GM12865 (cell line): Measurements from ENCODE around the gene PLEKHG4B.
"Not testable (repeated sequence)": the region's sequence is repeated elsewhere in the genome, so short reads cannot be mapped to it uniquely, and the experiment has no call there.

Source experiments
- DNase-seq: peaks from one replicate; pipeline ENCODE4 v3.0.0; 2010; ENCODE audit warnings: low read depth
- H3K4me3 ChIP-seq: 2 replicates; pipeline ENCODE4 v1.5.1; 2011; ENCODE audit warnings: mild to moderate bottlenecking, low read depth, low read length, control low read depth
- TF ChIP-seq, protein P1 (sequence below): IDR thresholded peaks from 2 replicates; pipeline ENCODE4 v1.5.1; 2011; ENCODE audit warnings: low read length, control low read depth, low read depth, inconsistent platforms; ENCODE audit not compliant: insufficient read depth; ENCODE audit errors: missing control alignments

The PLEKHG4B gene

DNA sequence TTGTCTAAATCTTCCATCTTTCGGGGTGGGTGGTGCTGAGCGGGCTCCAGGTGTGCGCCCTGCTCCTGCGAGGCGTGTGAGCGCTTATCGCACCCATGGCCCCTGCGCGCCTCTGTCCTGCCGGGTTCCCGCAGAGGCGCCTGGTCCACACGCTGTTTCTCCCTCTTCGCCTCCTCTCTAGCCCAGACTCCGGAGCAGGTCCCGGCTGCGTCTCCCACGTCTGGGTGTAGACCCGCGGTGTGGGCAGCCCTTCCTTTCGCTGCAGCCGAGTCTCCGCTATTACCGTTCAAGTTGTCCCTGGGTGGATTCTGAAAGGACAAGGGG lies 40.5 kb upstream of the PLEKHG4B start:
- no peak for DNase-seq
- TF ChIP-seq, protein P1, sequence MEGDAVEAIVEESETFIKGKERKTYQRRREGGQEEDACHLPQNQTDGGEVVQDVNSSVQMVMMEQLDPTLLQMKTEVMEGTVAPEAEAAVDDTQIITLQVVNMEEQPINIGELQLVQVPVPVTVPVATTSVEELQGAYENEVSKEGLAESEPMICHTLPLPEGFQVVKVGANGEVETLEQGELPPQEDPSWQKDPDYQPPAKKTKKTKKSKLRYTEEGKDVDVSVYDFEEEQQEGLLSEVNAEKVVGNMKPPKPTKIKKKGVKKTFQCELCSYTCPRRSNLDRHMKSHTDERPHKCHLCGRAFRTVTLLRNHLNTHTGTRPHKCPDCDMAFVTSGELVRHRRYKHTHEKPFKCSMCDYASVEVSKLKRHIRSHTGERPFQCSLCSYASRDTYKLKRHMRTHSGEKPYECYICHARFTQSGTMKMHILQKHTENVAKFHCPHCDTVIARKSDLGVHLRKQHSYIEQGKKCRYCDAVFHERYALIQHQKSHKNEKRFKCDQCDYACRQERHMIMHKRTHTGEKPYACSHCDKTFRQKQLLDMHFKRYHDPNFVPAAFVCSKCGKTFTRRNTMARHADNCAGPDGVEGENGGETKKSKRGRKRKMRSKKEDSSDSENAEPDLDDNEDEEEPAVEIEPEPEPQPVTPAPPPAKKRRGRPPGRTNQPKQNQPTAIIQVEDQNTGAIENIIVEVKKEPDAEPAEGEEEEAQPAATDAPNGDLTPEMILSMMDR: no peak
- no peak overlapping the region for H3K4me3 ChIP-seq

- TF ChIP-seq, protein P1: no peak
- no peak overlapping the region for H3K4me3 ChIP-seq
- DNase-seq: no peak
Measured at GRCh38 chr5:53381-54174, 38.4 kb upstream of the PLEKHG4B start.

- H3K4me3 ChIP-seq: no peak overlapping the region
- DNase-seq: no peak
- TF ChIP-seq, protein P1: no peak
Measured at GRCh38 chr5:54175-54730, 37.7 kb upstream of the PLEKHG4B start.

GRCh38 chr5:54876-55569 lies 36.9 kb upstream of the PLEKHG4B start:
- TF ChIP-seq, protein P1: no peak
- no peak overlapping the region for H3K4me3 ChIP-seq
- DNase-seq: no peak

- TF ChIP-seq, protein P1: no peak
- peak; percentile 23 for DNase-seq
- H3K4me3 ChIP-seq: no peak overlapping the region
Measured at GRCh38 chr5:56561-57290, 35.2 kb upstream of the PLEKHG4B start.

- H3K4me3 ChIP-seq, DNase-seq: not testable (repeated sequence)
Measured at GRCh38 chr5:60250-60649, 31.7 kb upstream of the PLEKHG4B start.

DNA sequence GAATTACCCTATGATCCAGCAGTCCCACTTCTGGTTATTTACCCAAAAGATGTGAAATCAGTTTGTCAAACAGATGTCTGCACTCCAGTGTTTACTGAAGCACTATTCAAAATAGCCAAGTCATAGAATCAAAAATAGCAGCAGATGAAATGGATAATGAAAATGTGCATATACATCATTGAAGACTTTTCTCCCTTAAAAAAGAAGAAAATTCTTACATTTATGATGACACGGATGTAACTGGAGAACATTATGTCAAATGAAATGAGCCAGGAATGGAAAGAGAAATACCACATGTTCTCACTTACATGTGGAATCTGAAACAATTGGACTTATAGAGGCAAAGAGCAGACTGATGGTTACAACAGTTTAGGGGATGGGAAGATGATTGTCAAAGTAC lies 21.5 kb upstream of the PLEKHG4B start:
- DNase-seq: no peak
- TF ChIP-seq, protein P1: no peak
- H3K4me3 ChIP-seq: no peak overlapping the region

DNA sequence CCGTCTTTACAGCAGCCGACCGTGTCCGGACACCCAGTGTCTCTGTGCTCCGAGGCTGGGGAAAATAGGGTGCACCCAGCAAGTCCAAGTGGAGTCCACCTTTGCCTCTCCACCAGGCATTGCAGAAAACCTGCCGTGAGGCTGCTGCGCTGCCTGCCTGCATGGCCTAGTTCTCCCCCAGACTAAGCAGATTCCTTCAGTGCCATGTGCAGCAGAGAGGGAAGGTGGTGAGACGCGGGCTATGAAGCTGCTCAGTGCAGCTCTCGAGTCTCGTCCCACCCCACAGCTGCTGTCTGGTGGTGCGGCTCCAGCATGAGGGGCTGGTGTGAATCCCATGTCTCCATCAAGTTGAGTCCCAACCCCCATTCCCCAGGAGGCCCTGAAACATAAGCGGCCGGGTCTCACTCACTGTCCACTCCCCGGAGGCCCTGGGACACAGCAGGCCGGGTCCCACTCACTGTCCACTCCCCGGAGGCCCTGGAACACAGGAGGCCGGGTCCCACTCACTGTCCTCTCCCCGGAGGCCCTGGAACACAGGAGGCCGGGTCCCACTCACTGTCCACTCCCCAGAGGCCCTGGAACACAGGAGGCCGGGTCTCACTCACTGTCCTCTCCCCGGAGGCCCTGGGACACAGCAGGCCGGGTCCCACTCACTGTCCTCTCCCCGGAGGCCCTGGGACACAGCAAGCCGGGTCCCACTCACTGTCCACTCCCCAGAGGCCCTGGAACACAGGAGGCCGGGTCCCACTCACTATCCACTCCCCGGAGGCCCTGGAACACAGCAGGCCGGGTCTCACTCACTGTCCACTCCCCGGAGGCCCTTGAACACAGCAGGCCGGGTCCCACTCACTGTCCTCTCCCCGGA lies 19.4 kb upstream of the PLEKHG4B start:
- DNase-seq, H3K4me3 ChIP-seq: not testable (repeated sequence)

GRCh38 chr5:73181-73447 lies 18.9 kb upstream of the PLEKHG4B start:
- H3K4me3 ChIP-seq, DNase-seq: not testable (repeated sequence)
